WTC11 (cell line): ENCODE results near the gene SLC24A3. TPM values are rescaled to one million over a fixed set of nuclear protein-coding genes. Genes with fewer than 3 reads are reported as not detected.

ENCODE experiments used
- ATAC-seq: fragments of 200-7000 bp; cut with Tn5 transposase; 2 replicates; pipeline ENCODE4 v1.10.0; 2021; ENCODE audit warnings: mild to moderate bottlenecking, moderate library complexity
- CTCF ChIA-PET: fragments of 300-600 bp; sonication (Branson Sonifier 250); formaldehyde crosslinking; loops from one replicate; lab custom pipeline; 2021; ENCODE audit warnings: antibody characterized with exemption; lab: Charles Lee
- POLR2A ChIA-PET: fragments of 350-600 bp; sonication (Branson Sonifier 250); formaldehyde crosslinking; loops from one replicate; lab custom pipeline; 2021; ENCODE audit warnings: antibody characterized with exemption; lab: Charles Lee
- DNase-seq: peaks from one replicate; pipeline ENCODE4 v3.0.0; 2021; ENCODE audit warnings: low spot score
- H3K27ac Mint-ChIP-seq: 2 replicates; pipeline ENCODE4 v1.8.0; 2021; ENCODE audit warnings: mixed read lengths
- H3K27me3 Mint-ChIP-seq: 2 replicates; pipeline ENCODE4 v1.8.0; 2021; ENCODE audit warnings: low read depth, mild to moderate bottlenecking, moderate library complexity, mixed read lengths
- H3K36me3 Mint-ChIP-seq: 2 replicates; pipeline ENCODE4 v1.8.0; 2021; ENCODE audit warnings: mixed read lengths
- H3K4me1 Mint-ChIP-seq: 2 replicates; pipeline ENCODE4 v1.8.0; 2022; ENCODE audit warnings: mixed read lengths
- H3K4me3 Mint-ChIP-seq: 2 replicates; pipeline ENCODE4 v1.8.0; 2021; ENCODE audit warnings: mild to moderate bottlenecking, moderate library complexity, mixed read lengths
- H3K9me3 Mint-ChIP-seq: 2 replicates; pipeline ENCODE4 v1.8.0; 2021; ENCODE audit warnings: mixed read lengths
- AFF4 ChIP-seq: sonication (generic); formaldehyde crosslinking; IDR thresholded peaks from 2 replicates; pipeline ENCODE4 v1.8.1; 2023; ENCODE audit warnings: mild to moderate bottlenecking, missing genetic modification reagents, borderline replicate concordance
- ATF3 ChIP-seq: sonication (generic); formaldehyde crosslinking; conservative IDR thresholded peaks from 2 replicates; pipeline ENCODE4 v1.8.1; 2022; ENCODE audit warnings: mild to moderate bottlenecking, missing genetic modification reagents
- CREB1 ChIP-seq: sonication (generic); formaldehyde crosslinking; IDR thresholded peaks from 2 replicates; pipeline ENCODE4 v1.8.0; 2023; ENCODE audit warnings: mild to moderate bottlenecking, missing genetic modification reagents
- ERG ChIP-seq: fragments of 250-450 bp; sonication (Bioruptor Pico); IDR thresholded peaks from 2 replicates; pipeline ENCODE4 v1.8.0; 2021; ENCODE audit warnings: mild to moderate bottlenecking
- FOXP1 ChIP-seq: sonication (generic); formaldehyde crosslinking; IDR thresholded peaks from 2 replicates; pipeline ENCODE4 v1.8.0; 2022; ENCODE audit warnings: missing genetic modification reagents, mild to moderate bottlenecking, moderate library complexity, borderline replicate concordance
- FOXP4 ChIP-seq: sonication (generic); formaldehyde crosslinking; IDR thresholded peaks from 2 replicates; pipeline ENCODE4 v1.8.0; 2022; ENCODE audit warnings: mild to moderate bottlenecking, missing genetic modification reagents
- HMGXB4 ChIP-seq: sonication (generic); formaldehyde crosslinking; IDR thresholded peaks from 2 replicates; pipeline ENCODE4 v1.8.1; 2023; ENCODE audit warnings: mild to moderate bottlenecking, moderate library complexity, missing genetic modification reagents
- JAZF1 ChIP-seq: fragments of 250-450 bp; sonication (Bioruptor Pico); IDR thresholded peaks from 2 replicates; pipeline ENCODE4 v1.9.0; 2021; ENCODE audit warnings: moderate library complexity, mild to moderate bottlenecking, inconsistent platforms
- NR1H2 ChIP-seq: sonication (generic); formaldehyde crosslinking; IDR thresholded peaks from 2 replicates; pipeline ENCODE4 v1.9.0; 2021; ENCODE audit warnings: mild to moderate bottlenecking, moderate library complexity, missing genetic modification reagents
- NR2C2 ChIP-seq: sonication (generic); formaldehyde crosslinking; IDR thresholded peaks from 2 replicates; pipeline ENCODE4 v1.8.0; 2022; ENCODE audit warnings: mild to moderate bottlenecking, missing genetic modification reagents
- OVOL2 ChIP-seq: fragments of 250-450 bp; sonication (Bioruptor Pico); IDR thresholded peaks from 2 replicates; pipeline ENCODE4 v1.9.0; 2021; ENCODE audit warnings: mild to moderate bottlenecking, borderline replicate concordance
- RORB ChIP-seq: fragments of 250-450 bp; sonication (Bioruptor Pico); IDR thresholded peaks from 2 replicates; pipeline ENCODE4 v1.9.0; 2021; ENCODE audit warnings: mild to moderate bottlenecking
- SMAD3 ChIP-seq: sonication (generic); formaldehyde crosslinking; IDR thresholded peaks from 2 replicates; pipeline ENCODE4 v1.8.0; 2022; ENCODE audit warnings: missing genetic modification reagents, mild to moderate bottlenecking, borderline replicate concordance
- STAT6 ChIP-seq: sonication (generic); formaldehyde crosslinking; conservative IDR thresholded peaks from 2 replicates; pipeline ENCODE4 v1.8.1; 2023; ENCODE audit warnings: mild to moderate bottlenecking, low read depth, missing genetic modification reagents, moderate library complexity
- ZNF219 ChIP-seq: sonication (generic); formaldehyde crosslinking; IDR thresholded peaks from 2 replicates; pipeline ENCODE4 v1.8.0; 2023; ENCODE audit warnings: missing genetic modification reagents, mild to moderate bottlenecking, borderline replicate concordance
- ZNF671 ChIP-seq: fragments of 250-450 bp; sonication (Bioruptor Pico); IDR thresholded peaks from 2 replicates; pipeline ENCODE4 v1.8.0; 2021; ENCODE audit warnings: mild to moderate bottlenecking
- ZSCAN18 ChIP-seq: fragments of 250-450 bp; sonication (Bioruptor Pico); IDR thresholded peaks from 2 replicates; pipeline ENCODE4 v2.1.2; 2022; ENCODE audit warnings: mild to moderate bottlenecking, moderate library complexity
- total RNA-seq: library from RNA; stranded (reverse); gene quantifications from 3 replicates; pipeline ENCODE4 v1.2.3, GENCODE V29; 2021

The SLC24A3 gene
- total RNA-seq, 1 experiment from 2014 or later: 5.7 TPM

- CTCF ChIA-PET: no interaction called here
- no peaks in the 10 kb centered on the region for H3K4me1 Mint-ChIP-seq
- no peaks in the 10 kb centered on the region for H3K36me3 Mint-ChIP-seq
- no peak for ATAC-seq
- TF ChIP-seq ZNF219 (CRISPR knock-in tag) (no peak), STAT6 (CRISPR knock-in tag) (no peak), OVOL2 (no peak), FOXP1 (no peak), CREB1 (no peak), RORB (CRISPR knock-in tag) (no peak), ERG (CRISPR knock-in tag) (no peak), FOXP4 (CRISPR knock-in tag) (no peak), ZSCAN18 (CRISPR knock-in tag) (no peak), ZNF671 (CRISPR knock-in tag) (no peak)
- TF ChIP-seq, all 79 proteins: peak for 0
- DNase-seq: no peak
- no peak overlapping the region for H3K4me3 Mint-ChIP-seq
- no peak overlapping the region for H3K27ac Mint-ChIP-seq
- POLR2A ChIA-PET: no interaction called here
- H3K27me3 Mint-ChIP-seq: no peaks in the 10 kb centered on the region
- H3K9me3 Mint-ChIP-seq: no peaks in the 10 kb centered on the region
These were observed 309.8 kb downstream of the SLC24A3 start for GRCh38 chr20:19522071-19522801.

GRCh38 chr20:19522836-19523590 is 310.6 kb downstream of the SLC24A3 start:
- Mint-ChIP-seq H3K27me3 (no peaks in the 10 kb centered on the region), H3K4me3 (no peak overlapping the region), H3K4me1 (no peaks in the 10 kb centered on the region), H3K9me3 (no peaks in the 10 kb centered on the region), H3K27ac (no peak overlapping the region), H3K36me3 (no peaks in the 10 kb centered on the region)
- ChIA-PET POLR2A (no interaction called here), CTCF (no interaction called here)
- DNase-seq: no peak
- no peak for ATAC-seq
- TF ChIP-seq JAZF1 (CRISPR knock-in tag) (no peak), AFF4 (CRISPR knock-in tag) (no peak), SMAD3 (CRISPR knock-in tag) (no peak), HMGXB4 (CRISPR knock-in tag) (no peak), NR1H2 (CRISPR knock-in tag) (no peak), ATF3 (CRISPR knock-in tag) (no peak), NR2C2 (no peak), FOXP4 (CRISPR knock-in tag) (no peak)
